SW480 (cell line): Measurements from ENCODE around the gene SYNC.
"Not testable (repeated sequence)": the region's sequence is repeated elsewhere in the genome, so short reads cannot be mapped to it uniquely, and the experiment has no call there.

Source experiments
- DNase-seq: peaks from one replicate; pipeline ENCODE4 v3.0.0-alpha.2; 2016; ENCODE audit warnings: low spot score

The SYNC gene

DNA sequence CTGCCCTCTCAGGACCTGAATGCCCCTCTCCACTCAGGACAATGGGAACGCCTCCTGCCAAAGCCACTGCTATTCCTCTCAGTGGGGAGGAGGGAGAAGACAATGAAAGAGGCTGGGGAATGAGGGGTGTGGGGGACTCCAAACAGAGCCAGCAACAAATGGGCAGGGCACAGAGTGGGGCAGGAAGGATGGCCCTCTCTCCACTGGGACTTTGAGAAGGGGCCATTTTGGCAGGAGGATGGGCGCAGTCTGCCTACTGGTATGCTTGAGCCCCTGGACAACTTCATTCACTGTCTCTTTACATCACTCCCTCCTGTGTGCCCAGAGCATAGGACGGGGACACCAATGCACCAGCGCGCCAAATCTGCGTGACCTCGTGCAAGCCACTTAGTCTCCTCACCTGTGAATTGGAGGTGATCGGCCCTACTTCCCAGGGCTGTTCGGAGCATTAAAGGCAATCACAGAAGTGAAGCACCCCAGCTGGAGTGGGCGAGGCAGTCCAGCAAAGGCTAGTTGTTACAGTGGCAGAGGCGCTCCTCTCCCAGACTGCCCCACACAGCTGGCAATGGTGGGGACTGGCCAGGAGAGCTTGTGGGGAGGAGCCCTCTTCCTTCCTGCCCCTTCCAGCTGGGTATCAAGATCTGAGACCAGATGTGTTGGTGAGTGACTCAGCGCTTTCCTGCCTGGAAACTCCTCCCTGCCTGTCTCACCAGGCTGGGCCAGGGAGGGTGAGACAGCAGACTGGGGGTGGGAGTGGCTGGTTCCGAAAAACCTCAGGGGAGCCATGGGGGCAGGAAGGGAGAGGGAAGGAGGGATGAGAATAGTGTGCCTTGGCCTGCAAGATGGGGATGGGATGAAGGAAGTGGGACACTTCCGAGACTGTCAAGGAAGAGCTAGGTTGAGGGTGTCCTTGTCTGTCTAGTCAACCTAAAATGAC, 22.4 kb upstream of the SYNC start:
- peak; percentile 83 for DNase-seq

GRCh38 chr1:32719681-32720275, 17.2 kb upstream of the SYNC start:
- no peak for DNase-seq

- DNase-seq: no peak
Observed at GRCh38 chr1:32718527-32718926, 16.0 kb upstream of the SYNC start.

DNA sequence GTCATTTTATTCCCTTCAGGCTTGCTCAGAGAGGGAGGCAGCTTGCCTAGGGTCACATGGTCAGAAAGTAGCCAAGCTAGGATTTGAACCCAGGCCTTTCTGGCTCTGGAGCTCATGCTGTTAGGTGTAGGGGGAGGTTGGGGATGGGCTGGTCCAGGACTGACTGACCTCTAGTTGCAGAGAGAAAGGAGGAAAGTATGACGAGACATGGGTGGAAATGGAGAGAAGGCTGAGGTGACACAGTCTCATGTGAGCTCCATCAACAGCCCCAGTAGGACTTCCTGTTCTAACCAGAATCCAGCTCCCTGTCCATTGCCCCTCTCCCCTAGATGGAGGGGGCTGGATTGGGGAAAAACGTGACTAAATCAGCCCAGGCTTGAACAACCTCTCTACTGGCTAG, 15.5 kb upstream of the SYNC start:
- DNase-seq: no peak

DNA sequence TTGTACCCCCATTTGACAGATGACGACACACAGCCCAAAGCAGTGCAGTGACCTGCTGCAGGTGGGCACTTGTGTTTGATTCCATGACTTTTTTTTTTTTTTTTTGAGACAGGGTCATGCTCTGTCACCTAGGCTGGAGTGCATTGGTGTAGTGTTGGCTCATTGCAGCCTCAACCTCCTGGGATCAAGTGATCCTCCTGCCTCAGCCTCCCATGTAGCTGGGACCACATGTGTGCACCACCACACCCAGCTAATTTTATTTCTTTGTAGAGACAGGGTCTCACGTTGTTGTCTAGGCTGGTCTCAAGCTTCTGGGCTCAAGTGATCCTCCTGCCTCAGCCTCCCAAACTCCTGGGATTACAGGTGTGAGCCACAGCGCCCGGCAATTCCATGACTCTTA, 14.9 kb upstream of the SYNC start:
- no peak for DNase-seq

GRCh38 chr1:32716312-32717148, 14.0 kb upstream of the SYNC start:
- peak; percentile 93 for DNase-seq

- no peak for DNase-seq
Observed at GRCh38 chr1:32715901-32716311, 13.3 kb upstream of the SYNC start.

DNA sequence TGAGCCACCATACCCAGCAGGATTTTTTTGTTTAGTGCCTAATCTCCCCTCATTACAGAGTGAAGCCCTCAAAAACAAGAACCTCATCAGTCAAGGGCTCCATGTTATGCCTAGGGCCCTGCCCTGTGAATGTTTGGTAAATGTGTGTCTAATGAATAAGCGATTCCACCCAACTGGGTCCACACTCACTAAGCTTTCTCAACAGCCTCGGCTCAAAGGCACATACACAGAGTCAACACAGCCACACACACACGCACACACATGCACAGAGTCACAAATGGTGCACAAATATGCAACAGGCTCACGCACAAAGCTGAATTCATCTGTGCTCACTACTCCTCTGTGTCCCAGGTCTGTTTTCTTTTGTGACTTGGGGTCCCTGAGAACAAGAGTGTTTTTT, 11.7 kb upstream of the SYNC start:
- DNase-seq: no peak

- DNase-seq: no peak
Observed at GRCh38 chr1:32713081-32713480, 10.5 kb upstream of the SYNC start.

- not testable (repeated sequence) for DNase-seq
Observed at GRCh38 chr1:32711221-32711620, 8.7 kb upstream of the SYNC start.

DNA sequence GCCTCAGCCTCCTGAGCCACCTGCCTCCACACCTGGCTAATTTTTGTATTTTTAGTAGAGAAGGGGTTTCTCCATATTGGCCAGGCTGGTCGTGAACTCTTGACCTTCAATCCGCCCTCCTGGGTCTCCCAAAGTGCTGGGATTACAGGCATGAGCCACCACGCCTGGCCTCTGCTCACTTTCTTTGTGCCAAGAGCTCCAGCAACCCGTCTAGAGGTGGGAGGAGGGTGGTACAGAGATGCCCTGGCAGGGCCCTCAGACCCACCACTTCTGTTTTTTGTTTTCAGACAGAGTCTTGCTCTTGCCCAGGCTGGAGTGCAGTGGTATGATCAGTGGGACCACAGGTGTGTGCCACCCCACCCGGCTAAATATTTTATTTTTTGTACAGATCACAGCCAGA, 6.9 kb upstream of the SYNC start:
- no peak for DNase-seq

GRCh38 chr1:32709075-32709474, 6.5 kb upstream of the SYNC start:
- no peak for DNase-seq

GRCh38 chr1:32706491-32706890, 3.9 kb upstream of the SYNC start:
- no peak for DNase-seq

GRCh38 chr1:32705516-32705915, 2.9 kb upstream of the SYNC start:
- DNase-seq: no peak

GRCh38 chr1:32703479-32704291, 1.1 kb upstream of the SYNC start:
- DNase-seq: no peak

DNA sequence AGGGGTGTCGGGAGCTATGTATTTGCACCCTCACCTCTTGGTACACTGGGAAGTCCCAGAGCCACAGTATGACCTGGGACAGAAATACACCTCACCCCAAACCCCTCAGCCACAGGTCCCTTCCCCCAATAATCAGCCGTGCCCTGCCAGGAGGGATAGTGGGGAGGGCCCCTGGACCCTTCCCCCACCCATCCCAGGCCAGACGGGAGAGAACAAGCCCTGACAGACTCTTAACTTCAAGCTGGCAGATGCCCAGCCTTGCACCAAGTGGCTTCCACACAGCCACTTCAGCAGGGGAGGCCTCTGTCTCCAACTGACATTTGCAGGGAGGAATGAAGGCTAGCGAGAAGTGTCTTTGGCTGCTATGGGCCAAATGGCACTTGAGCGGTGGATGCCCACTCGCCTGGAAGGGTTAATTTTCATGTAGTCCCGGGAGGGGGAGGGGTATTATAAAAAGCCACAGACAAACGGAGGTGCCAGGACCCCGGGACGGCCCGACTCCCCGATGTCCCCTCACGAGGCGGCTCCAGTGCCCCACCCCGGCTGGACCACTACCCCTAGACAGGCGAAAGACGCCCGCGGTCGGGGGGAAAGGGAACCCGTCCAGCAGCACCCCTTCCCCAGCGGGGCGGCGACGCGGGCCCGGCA, 495 bp downstream of the SYNC start:
- DNase-seq: no peak

DNA sequence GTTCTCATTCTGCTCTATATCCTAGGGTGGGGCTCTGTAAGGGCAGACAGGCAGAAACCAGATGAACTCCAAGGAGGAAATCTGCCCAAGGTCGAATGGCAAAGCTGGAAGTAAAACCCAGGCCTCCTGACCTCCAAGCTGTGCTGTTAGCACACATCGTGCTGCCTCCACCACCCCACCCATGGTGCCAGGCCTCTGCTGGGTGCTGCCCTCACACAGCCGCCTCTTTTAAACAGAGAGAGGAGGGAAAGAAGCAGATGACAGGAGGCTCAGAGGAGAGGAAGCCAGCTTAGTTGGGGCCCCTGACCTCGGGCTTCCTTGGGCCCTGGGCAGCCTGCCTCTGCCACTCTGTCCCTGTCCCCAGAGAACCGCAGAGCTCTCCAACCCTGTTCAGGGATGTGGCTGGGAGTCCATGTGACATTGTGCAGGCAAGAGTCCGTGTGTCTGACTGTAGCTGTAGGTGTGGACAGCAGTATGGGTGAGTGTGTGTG, 1.1 kb downstream of the SYNC start:
- DNase-seq: no peak

DNA sequence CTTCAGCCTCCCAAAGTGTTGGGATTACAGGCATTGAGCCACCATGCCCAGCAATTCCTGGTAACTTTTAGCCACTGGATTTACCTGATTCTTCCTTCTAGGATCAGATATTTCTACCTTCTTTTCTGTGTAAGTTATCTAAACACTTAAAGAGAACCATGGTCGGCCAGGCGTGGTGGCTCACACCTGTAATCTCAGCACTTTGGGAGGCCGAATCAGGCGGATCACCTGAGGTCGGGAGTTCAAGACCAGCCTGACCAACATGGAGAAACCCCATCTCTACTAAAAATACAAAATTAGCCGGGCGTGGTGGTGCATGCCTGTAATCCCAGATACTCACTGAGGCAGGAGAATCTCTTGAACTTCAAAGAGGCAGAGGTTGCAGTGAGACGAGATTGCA, 5.6 kb downstream of the SYNC start:
- not testable (repeated sequence) for DNase-seq

- DNase-seq: no peak
Observed at GRCh38 chr1:32696041-32696440, 6.5 kb downstream of the SYNC start.

DNA sequence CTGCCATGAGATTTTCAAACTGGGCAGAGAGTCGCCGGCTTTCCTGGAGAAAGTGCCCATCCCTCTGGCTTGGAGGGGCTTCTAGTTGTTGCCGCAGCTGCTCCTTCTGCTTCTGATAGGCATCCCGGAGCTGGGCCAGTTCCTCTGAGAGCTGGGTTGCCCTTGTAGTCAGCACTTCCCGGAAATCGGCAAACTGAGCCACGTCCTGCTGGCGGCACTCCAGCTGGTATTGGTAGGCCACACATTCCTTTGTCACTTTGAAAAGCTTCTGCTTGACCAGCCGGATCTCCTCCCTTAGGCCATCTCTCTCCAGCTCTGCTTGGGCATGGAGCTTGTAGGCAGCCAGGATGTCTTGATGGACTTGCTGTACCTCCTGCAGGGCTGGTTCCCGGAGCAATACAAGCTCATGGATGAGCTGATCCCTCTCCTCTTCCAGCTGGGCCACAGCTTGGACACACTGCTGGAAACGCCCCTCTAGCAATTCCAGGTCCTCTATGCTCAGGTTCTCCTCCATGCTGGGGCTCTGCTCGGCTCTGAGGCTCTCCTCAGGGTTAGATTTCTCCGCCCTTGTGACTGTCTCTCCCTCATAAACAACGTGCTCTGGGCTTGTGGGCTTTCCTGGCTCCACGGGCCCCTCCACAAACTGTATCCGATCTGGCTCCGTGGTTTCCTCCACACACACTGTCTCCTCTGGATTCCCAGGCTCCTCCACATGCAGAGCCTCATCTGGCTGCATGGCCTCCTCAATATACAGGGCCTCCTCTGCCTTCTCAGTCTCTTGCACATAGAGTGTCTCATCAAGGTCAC, 7.3 kb downstream of the SYNC start:
- peak; percentile 67 for DNase-seq
